ENCODE measurements around the gene EDNRA.

DNA sequence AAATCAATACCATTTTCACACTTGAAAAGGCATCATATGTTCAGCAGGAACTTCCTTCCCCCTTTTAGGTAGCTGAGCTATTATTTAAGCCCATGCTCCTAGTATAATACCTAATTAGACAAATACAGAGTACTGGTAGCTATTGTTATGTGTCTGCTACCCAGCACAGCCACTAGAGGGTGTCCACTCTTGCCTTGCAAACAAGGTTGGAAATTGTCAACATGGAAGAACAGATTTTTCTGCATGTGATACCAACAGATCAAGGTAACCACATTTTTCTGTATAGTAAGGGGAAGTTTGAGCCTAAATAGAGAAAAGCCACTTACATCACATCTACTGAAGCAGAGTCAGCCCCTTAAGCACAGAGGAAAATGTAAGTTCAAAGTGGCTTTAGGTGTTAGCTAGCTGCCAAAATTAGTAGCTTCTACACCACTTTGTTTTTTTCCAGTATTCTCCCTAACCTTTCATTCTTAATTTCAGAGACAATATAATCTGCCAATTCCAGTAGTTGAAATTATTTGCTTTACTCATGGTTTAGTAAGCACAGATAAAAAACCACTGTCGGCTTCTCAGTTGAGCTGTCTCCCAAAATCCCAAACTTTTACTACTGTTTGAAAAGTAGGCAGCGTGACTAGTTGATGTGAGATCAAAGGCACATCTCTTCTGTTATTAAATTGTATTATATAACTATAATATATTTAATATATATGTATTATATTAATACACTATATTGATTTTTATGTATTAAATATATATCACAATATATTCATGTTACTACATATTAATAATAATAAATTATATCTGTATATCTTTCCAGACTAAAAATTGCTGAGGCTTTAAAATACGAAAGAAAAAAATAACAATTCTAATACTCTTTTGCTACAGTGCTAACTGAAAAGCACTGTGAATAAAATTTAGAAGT is 38.2 kb downstream of the EDNRA start:
- TF ChIP-seq, protein P1, sequence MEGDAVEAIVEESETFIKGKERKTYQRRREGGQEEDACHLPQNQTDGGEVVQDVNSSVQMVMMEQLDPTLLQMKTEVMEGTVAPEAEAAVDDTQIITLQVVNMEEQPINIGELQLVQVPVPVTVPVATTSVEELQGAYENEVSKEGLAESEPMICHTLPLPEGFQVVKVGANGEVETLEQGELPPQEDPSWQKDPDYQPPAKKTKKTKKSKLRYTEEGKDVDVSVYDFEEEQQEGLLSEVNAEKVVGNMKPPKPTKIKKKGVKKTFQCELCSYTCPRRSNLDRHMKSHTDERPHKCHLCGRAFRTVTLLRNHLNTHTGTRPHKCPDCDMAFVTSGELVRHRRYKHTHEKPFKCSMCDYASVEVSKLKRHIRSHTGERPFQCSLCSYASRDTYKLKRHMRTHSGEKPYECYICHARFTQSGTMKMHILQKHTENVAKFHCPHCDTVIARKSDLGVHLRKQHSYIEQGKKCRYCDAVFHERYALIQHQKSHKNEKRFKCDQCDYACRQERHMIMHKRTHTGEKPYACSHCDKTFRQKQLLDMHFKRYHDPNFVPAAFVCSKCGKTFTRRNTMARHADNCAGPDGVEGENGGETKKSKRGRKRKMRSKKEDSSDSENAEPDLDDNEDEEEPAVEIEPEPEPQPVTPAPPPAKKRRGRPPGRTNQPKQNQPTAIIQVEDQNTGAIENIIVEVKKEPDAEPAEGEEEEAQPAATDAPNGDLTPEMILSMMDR (IDR thresholded peaks at IDR 0.05), result peak; percentile 93
- TF ChIP-seq, protein P2, sequence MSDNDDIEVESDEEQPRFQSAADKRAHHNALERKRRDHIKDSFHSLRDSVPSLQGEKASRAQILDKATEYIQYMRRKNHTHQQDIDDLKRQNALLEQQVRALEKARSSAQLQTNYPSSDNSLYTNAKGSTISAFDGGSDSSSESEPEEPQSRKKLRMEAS (IDR thresholded peaks at IDR 0.05; ENCODE audit: low read depth), result no peak
- peak; percentile 81 for TF ChIP-seq SMC3 (IDR thresholded peaks at IDR 0.05; ENCODE audit: low read depth, low read length)
- TF ChIP-seq TCF12 (IDR thresholded peaks at IDR 0.05), result no peak
- TF ChIP-seq, protein P3, sequence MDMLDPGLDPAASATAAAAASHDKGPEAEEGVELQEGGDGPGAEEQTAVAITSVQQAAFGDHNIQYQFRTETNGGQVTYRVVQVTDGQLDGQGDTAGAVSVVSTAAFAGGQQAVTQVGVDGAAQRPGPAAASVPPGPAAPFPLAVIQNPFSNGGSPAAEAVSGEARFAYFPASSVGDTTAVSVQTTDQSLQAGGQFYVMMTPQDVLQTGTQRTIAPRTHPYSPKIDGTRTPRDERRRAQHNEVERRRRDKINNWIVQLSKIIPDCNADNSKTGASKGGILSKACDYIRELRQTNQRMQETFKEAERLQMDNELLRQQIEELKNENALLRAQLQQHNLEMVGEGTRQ (IDR thresholded peaks at IDR 0.05; ENCODE audit: borderline replicate concordance, low read depth, low read length), result no peak

All from SK-N-SH (cell line).